Kidney glomerular epithelial cell (primary cell): ENCODE measurements around the gene GSTO2.

ENCODE experiments used
- DNase-seq: peaks from one replicate; lab custom pipeline; 2025; lab: John Stamatoyannopoulos, UW

The GSTO2 gene

DNA sequence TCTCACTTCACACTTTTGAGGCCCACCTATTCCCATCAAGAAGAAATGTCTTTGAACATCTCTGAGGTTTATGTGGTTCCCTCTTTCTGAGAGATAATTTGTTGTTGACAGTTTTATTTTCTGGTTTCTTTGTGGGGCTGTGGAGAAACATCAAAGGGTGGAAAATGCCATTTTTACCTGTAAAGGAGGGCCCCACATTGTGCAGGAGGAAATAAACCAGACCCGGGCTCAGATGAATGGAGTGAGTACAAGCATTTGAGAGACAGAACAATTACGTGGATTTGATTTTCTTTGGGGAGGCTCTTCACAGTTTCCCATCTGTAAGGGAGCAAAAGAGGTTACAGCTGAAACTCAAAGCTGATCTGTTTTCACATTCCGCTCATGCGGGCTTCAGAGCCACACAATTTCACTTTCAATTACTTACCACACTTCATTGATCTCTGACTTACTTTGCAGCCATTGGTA, 39.5 kb downstream of the GSTO2 start:
- no peak for DNase-seq

DNA sequence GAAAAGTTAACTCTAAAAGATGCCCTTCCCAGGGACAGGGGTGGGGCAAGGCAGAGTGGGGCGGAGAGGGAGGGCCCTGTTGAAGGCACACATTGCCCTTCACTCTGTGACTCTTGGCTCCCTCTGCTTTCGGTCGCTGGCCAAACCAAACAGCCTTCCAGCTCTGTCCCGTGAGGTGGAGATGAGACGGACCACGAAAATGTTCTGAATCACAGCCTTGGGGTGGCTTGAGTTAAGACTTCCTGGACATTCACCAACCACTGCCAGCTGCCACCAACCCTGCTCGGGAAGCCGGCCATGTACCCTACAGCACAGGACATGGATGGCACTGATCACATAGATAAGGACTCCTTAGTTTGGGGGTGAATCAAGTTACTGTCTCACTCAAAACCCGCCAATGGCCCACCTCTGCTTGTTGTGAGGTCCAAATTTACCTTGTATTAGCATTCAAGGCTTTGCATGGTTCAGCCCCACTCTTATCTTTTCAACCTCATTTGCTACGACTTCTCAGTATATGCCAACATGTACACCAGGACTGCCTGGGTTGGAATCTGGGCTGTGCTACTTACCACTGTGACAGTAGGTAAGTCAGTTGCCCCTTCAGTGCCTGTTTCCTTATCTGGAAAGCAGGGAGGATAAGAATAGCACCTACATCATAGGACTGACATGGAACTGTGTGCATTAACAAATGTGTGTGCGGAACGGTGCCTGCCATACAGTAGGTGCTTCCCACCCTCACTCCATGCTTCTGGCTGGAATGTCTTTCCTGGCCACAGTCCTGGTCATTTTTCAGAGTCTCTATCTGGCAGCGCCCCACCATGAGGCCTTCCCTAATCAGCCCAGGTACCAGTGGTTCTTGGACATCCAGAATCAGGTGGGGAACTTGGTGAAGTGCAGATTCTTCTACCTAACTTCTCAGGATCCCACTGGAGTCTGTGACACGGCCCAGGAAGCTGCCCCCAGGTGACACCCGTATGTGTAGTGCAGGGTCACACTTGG, 41.3 kb downstream of the GSTO2 start:
- DNase-seq: no peak

DNA sequence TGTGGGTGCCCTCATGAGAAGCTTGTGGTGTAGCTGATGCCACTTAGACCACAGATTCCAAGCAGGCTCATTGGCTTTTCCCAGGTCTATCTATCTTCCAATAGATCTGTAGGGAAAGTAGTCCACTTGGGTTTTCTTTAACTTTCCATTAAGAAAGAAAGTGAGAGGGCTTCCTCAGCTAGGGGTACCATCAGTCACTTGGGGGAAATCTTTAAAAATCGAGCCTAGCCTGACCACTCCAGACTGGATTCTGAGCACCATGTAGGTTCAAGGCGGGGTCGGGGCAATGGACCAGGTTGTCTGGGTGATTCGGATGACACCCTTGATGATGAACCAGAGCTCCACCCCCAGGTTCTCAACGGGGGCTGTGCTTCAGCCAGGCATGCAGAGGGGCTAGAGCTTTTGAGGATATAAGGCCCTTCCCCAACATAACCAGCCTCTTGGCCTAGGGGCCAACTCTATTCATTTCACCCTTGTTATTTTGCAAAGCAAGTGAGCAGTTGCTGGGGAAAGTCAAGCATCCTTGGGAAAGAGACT, 42.3 kb downstream of the GSTO2 start:
- no peak for DNase-seq

DNA sequence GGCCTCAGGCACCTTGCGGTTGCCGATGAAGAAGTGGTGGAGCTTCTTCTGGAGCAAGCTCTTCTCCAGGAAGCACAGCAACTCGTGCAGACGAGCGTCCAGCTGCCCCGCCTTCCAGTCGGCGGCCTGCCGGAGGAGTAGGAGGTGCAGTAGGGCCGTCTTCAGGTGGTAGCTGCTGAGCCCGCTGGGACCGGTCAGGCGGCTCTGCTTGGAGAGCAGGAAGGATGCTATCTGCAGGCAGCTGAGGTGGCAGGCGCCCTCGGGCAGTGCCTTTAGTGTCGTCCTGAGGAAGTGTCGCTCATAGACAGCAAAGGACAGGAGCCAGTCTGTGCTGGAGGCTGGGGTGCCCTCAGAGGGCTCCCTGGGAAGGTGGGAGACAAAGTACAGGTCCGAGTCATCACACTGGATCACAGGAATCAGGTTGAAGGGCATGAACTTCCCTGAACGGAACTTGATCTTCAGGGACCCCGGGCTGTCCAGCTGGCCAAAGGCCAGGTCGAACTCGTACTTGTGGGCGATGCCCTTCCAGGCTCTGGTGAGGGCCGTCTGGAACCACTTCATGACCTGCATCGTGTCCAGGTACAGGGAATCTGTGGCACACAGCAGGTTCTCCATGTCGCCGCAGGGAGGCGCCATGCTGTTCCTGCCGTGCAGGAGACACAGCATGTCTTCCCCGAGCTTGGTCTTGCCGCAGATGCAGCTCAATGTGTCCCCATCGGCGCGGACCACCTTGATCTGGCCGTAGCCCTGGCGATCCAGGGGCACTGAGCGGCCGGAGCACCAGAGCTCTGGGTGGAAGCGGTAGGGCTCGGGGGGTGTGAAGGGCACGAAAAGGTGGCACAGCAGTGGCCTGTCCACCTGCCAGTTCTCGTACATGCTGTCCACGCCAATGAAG, 45.9 kb downstream of the GSTO2 start:
- DNase-seq: no peak

DNA sequence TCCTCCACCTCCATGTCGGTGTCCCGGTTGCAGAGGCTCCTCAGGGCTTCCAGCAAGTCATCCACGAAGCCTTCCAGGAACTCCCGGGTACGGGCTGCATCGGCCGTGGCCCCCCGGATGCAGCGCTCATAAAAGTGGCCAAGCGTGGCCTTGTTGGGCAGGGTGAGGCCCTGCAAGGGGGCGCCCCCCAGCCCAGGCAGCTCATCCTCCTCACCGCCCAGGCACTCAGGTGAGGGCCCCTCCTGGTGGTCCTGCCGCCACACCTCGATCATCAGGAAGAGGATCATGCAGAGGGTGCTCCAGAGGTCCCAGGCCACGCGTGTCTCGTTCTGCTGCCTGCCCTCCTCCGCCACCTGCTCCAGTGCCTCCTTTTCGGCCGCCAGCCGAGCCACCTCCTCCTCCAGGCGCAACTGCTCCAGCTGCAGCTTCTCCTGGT, 46.5 kb downstream of the GSTO2 start:
- DNase-seq: no peak

DNA sequence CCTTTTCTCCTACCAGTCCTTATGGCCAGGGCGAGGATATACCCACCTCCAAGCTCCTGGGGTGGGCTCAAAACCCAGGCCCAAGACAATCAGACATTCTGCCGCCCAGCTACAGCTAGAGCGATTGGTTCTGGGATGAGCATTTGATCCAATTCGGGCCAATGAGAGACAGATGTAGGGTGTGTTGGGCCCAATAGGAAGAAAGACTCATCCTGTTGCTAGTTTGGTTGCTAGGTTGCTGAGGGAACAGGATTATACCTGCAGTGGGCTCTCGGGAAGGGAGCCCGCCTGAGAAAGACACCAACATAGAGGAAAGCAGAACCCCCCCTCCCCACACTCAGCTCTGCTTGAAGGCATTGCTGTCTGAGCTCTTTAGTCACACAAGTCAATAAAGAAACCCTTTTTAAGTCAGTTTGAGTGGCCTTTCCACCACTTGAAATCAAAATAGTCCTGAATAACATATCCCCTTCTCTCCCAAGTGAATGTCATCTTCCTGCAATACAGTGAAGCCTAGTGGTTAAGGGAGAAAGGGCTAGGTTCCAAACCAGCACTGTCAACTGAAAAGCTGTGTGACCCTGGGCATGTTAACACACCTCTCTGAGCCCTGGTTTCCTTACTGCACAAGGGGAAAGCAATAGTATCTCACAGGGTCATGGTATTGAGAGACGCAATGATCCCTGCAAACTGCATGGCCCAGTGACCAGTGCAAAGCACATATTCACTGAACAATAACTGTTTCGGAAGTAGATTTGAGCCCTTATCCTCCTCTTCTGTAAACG, 47.5 kb downstream of the GSTO2 start:
- DNase-seq: no peak

DNA sequence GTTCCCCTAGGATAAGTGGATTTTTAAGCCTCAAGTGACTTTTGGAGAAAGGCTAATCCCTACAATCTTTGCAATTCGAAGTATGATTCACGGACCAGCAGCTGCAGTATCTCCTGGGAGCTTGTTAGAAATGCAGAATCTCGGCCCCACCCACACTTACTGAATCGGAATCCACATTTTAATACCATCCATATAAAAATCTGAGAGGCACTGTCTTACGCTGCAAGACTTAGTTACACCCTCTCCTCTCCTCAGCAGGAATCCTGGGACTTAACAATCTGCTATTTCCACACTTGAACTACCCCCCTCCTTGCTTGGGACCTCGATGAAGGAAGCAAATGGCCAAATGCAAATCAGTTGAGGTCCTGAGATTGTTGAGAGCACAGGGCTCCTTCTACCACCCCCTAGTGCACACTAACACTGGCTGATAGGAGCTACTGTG, 48.3 kb downstream of the GSTO2 start:
- no peak for DNase-seq

DNA sequence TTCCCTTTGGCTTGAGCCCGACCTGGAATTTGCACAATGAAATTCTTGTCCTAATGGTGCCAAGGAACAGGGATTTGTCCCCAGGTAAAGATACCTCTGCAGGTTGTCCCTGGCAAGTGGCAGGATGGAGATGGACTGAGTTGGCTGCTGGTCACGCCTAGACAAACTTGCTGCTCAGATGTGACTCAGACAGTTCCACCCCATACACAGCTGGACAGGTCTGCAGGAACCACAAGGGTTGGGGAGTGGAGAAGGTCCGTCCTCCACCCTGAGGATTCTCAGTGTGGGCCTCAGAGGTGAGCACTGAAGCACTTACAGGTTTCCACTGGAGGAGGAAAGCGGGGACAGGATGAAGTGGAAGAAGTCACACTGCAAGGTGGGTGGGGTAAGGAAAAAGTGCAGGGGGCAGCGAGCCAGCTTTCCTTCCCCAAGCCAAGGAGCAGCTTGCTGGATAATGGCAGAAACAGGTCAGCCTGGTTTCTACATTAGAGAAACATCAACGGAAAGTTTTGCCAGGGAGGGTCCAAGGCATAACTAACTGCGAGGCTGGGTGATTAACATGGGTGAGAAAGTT, 48.8 kb downstream of the GSTO2 start:
- no peak for DNase-seq

DNA sequence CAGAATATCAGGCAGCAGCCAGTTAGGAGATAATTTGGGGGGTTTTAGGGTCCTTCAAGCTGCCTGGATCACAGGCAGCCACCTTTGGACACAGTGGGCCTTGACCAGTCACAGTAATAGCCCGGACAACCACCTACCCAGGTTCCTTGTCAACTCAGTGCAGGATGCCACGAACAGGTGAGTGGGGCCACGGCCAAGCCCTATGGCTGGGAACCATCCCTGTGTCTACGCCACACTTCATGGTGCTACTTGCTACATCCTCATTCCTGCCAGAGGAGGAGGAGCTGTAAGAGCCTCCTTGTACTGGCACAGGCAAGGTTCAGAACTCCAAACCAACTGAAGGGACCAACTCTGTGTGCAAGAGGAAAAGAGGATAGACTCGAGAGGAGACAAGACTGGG, 49.3 kb downstream of the GSTO2 start:
- no peak for DNase-seq

DNA sequence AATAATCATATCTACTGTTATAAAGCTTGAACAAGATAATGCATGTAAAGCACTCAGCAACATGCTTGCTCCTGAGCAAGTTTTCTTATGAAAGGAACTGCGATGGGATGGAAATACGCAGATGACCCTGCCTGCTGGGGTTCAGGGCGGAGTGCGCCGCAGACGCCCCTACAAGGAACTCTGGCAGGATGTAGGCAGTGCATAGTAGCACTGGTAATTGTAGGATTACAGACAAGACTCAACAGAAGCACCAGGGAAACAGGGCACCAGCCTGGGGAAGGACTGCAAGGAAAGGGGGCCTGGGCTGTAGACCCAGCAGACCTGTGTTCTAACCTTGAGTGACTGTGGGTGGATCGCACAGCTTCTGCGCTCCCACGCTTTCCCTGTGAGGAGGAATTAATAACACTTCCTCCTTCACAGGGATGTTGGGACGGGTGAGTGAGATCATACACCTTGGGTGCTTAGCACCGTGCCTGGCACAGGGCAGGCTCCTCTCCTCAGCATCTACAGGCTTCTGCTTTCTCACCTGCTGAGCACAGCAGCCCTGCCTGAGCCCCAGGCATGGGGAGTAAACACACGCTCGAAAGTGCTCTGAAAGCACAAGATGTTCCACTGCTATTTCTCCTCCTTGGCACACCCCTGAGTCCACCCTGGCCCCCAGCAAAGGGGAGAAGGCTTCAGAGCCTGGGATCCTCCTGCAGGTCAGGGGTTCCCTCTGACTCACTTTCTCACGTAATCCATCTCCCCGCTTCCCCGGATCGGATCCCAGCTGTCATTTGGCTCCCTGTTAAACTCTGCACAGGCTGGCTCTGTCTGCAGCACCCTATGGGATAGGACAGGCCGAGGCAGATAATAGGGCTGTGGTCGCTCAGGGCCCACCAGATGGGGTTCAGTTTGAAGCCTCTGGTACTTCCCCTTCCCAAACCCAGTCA, 50.1 kb downstream of the GSTO2 start:
- DNase-seq: no peak

DNA sequence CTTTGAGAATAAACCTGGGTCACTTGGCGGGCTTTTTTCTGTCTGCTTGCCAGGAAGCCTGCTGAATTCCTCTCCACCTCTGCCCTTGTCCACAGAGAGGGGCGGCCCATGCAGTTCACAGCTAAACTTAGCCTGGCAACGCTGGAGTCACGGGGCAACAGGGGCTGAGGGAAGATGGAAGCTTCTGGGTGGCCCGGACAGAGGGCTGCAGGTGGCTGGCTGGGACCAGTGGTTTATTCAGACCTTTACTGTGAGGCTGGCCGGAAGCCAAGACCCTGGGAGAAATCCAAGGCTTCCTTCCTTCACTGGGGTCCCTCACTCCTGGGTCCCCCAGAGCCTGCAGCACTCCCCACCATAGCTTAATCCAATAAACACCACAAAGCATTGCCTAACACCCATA, 52.2 kb downstream of the GSTO2 start:
- DNase-seq: no peak

DNA sequence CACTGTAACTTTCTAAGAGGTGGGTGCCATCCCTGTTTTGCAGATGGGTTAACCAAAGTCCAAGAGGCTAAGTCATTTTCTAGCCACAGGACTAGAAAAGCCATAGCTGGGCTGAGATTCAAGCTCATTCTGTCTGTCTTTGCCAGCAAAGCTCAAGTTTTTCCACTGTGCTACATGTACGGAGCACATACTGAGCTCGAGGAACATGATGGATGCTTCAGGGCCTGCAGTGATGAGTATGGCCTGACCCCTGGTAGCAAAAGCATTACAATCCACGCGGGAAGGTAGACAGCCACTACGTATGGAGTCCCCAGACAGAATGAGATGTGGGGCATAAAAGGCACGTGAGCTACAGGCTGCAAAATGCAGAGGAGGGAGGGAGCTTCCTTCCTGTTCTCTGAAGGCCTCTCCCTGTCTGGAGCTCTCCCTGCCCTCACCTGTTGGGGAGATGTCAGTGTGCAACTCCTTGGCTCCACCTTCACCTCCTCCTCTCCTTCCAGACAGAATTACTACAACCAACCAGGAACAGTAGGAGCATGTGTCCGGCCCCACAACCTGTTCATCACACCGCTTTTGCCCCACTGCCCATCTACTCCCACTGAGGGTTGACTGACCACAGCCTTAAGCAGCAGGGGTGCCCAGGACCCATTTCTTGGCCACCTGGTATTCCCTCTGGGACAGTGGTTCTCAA, 52.9 kb downstream of the GSTO2 start:
- DNase-seq: no peak

DNA sequence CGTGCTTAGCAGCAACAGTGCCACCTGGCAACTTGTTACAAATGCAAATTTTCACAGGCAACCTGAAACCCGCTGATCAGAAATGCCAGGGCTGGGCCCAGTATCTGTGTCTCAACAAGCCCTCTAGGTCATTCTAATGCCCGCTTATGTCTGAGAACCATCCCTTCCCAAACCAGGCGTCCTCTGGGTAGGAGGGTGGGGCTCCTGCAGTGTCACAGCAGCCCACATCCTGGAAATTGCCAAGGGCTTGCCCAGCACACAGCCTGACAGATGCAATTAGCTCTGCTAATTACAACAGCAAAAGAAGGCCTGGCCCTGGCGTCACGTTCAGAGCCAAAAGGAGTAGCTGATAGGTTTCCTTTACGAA, 53.4 kb downstream of the GSTO2 start:
- DNase-seq: no peak

DNA sequence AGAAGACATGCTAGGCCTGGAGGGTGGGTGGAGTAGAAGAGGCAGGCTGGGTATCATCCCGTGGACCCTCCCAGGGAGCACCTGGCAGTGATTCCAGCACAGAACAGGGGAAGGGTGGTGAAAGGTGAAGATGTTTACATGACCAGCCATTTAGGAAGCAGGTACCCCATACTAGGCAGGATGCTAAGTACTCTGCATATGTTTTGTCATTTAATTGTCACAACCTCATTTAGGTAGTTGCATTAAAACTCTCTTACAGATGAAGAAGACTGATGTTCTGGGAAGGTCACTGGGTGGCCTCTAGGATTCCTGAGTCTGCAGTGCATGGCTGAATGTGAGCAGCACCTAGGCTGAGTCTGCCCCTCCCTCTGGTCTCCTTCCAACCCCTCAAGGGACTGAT, 54.1 kb downstream of the GSTO2 start:
- DNase-seq: no peak

DNA sequence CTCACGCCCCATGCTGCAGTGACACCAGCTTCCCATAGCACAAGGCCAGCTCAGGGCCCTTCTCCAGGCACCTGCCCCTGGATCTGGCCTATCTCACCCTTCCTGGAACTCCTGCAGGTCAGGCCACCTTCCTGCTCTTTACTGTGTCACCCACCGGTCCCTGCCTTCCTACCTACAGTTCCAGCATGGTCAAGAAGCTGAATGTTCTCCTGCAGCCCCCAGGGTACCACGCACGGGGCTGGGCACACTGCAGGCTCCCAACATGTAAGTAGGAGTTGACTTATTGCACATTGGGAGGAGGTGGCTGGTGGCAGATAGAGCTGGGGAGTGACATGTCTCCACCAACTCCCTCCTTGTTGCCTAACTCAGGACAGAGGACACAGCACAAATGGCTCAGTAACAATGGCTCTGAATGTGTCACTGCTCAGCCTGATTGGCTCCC, 54.8 kb downstream of the GSTO2 start:
- no peak for DNase-seq

DNA sequence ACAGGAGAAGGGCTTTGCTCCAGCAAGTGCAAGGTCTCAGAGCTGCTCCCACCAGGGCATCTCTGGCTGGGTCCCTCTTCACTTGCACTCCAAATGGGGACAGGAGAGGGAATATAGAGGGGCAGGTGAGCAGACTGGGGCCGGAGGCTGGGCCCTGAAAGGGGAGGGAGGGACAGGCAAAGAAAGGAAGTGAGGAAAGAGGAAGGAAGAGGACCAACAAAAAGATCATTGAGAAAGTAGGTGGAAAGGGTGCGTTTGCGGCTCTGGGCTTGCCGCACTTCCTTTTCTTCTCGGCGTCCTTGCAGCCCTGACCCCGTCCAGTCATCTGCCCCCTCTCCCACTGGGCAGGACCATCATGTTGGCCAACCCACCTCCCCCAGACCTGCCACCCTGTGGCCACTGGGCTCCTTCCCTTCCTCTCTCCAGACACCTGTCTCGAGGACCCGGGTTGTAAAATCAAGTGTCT, 55.3 kb downstream of the GSTO2 start:
- no peak for DNase-seq

DNA sequence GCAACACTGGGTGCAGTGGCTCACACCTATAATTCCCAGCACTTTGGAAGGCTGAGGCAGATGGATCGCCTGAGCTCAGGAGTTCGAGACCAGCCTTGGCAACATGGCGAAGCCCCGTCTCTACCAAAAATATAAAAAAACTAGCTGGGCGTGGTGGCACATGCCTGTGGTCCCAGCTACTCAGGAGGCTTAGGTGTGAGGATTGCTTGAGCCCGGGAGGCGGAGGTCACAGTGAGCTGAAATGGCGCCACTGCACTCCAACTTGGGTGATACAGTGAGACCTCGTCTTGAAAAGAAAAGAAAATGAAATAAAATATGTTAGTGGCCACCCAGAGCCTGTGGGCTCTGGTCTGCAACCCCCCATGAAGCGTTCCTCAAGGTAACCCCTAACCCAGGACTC, 55.9 kb downstream of the GSTO2 start:
- DNase-seq: no peak

DNA sequence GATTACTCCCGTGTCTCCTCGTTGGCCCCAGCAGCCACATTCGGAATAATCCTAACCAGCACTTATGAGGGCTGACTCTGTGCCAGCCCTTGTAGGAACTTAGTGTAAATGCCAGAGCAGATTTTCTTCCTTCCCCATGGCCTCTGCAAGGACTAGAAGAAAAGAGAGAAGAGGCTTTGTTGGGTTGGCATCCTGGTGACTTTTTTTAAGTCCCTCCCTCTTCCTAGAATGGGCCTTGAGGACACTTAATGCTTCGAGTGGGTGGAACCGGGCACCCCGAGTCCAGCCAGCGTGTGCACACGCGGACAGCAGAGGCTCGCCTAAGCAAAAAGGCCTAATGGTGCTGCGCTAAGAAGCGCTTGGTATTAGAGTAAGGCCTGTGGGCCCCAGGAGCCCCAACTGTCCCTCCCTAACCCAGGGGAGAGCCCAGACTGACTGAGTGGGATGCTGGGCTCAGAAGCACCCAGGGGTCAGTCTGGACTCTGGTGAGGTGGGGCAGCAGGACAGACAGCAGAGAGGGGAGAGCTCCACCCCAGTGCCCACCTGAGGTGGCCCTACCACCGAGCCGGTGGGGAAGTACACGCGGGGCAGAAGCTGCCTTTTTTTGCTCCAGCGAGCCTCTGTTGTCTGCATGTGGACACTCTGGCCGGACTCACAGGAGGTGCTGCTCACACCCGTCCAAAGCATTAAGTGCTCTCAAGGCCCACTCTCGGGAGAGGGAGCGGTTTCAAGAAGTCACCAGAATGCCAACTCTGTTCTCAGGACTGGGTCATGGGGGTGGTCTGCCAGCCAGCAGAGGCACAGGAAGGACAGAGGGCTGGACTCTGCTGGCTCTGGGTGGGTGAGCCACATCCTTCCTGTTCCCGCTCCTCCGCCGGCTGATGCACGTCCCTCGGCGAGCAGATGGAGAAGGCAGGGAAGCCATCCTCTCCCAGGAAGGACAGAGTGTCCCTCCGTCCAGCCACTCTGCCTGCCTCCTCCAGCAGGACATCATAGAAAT, 56.8 kb downstream of the GSTO2 start:
- no peak for DNase-seq
